ENCODE measurements around the gene RGS16.
A peak's percentile ranks its signal among the peaks of the same experiment; 100 is the strongest.

RGS16 gene

GRCh38 chr1:182629080-182629479 is 24.9 kb upstream of the RGS16 start:
- DNase-seq, result no peak

GRCh38 chr1:182628657-182629056 is 24.5 kb upstream of the RGS16 start:
- DNase-seq, result no peak

- DNase-seq, result no peak
Measured at GRCh38 chr1:182627622-182628021, 23.4 kb upstream of the RGS16 start.

- DNase-seq, result no peak
Measured at GRCh38 chr1:182626527-182626926, 22.3 kb upstream of the RGS16 start.

DNA sequence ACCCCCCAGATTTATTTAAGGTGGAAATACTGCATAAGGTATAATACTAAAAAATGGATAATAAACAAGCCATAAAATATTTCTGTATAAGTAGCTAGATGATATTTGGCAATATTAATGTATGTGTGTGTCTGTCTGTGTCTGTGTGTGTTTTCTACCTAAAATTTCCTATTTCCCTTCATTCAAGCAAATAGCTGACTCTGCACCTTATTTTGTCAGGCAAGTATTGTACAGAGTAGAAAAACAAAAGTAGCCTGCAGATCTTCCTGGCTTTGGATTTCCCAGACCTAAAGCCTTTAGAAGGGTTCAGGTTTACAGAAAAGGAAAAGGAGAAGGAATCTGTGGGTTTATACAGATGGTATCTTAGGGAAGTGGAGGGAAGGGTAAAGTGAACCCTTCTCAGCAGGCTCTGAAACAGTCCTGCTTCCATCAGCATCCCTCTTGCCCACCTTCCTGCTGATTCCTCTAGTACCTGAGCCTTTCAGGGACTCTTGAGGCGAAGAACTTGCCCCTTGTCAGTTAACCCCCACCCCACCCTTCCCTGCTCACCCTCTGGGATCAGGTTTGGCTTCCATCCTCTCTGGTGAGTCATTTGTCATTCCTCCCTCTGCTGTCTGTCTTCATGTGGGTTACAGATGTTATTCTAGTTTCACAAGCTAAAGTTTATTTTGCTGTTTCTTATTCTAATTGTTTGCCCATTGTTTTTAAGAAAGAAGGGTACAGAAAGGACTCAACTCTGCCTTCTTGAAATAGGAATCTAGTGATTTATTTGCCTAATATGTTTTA is 21.7 kb upstream of the RGS16 start:
- no peak for DNase-seq

- no peak for DNase-seq
Measured at GRCh38 chr1:182625024-182625423, 20.8 kb upstream of the RGS16 start.

DNA sequence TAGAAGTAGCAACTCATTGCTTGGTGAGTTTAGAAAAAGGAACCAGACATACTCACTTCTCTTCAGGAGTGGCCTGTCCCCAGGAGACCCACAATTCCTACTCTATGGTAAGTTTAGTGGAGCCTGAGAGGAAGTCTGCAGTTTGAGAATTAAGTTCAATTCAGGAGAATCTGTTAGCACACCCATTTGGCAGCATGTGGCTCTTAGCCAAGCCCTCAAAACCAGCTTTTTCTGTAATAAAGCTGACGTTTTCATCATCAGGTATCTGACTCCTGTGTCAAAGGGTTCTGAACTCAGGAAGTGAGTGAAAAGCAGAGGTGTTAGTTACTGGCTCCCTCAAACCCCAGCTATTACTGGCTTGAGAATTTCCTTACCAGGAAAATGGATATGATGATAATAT is 20.4 kb upstream of the RGS16 start:
- no peak for DNase-seq

DNA sequence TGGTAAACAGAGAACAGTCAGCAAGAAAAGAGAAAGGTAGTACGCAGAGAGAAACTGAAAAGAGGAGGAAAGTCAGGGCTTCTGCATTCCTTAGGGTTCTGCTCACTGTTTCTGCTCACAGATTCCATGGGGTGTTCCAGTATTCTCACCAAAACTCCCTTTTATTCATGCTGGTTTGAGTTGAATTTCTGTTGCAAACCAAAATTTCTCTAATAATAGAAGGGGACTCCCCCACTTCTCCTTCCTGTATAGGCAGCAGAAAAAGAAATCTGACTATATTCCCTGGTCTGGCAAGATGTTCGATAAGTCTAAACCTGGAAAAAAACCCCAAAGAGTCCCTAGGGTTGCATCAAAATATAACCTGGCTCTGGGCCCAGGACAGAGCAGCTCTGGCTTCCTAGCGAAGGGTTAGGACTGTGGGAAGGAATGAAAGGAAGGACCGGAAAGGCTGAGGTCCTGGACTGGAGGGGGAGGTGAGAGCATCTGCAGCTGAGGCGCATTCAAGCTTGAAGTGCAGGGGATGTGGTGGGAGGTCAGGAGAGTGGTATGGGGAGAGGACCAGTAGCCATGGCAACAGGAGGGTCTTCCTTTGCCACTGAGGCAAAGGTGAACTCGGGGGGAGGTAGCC is 18.8 kb upstream of the RGS16 start:
- DNase-seq, result no peak

- no peak for DNase-seq
Measured at GRCh38 chr1:182621906-182622305, 17.7 kb upstream of the RGS16 start.

- DNase-seq, result no peak
Measured at GRCh38 chr1:182620924-182621585, 16.9 kb upstream of the RGS16 start.

- no peak for DNase-seq
Measured at GRCh38 chr1:182617734-182618351, 13.7 kb upstream of the RGS16 start.

DNA sequence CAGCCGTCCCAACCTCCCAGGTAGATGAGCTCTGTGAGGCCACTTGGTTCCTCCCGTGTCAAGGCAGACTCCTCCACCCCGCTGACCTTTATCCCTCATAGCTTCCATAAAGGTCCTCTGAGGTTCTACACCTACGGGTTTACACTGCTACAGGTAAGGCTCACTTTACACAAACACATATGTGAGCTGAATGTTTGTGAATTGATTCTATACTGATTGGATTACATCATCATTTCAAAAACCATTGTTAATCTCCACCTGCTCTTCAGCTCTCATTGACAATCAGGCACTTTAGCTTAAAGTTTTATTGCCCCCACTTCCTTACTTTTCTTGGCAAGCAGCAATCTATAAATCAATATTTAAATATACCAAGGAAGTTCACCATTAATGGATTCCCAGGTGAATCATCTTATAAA is 12.8 kb upstream of the RGS16 start:
- DNase-seq, result no peak

DNA sequence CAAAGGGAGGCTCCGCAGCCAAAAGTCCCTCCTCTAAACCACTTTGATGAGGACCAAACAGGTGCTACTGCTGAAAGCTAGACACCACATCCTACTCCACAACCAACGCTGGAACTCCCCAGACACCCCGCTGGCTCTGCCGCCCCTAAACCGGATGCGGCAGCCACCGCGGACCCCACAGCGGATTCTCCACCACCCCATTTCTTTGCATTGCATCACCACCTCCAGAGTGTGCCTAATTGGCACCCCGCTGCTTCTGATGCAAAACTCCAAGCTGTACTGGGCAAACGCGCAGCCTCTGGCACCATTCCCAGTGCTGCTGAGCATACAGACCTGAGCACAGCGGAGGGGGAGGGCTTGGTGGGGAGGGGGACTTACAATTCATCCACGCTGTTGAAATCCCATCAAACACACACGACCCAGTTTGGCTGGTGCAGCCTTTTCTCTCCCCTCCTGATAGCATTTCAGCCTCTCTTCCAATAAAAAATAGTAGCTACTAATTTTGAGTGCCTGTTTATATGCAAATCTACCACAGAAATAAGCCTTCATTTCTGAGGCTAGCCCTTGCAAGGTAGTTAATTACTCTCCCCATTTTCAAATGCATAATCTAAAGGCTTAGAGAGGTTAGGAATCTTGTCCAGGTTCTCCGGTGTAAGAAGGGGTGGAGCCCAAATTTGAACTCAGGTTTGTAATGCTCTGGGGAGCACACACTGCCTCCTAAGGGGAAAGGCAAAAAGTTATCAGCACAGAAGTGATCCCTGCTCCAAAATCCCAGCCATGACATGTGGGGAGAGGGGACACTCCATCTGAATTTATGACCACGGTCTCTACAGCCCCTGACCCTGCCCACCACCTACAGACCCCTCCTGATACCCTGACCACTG is 12.2 kb upstream of the RGS16 start:
- DNase-seq, result peak; percentile 98

- peak; percentile 92 for DNase-seq
Measured at GRCh38 chr1:182615468-182616129, 11.4 kb upstream of the RGS16 start.

DNA sequence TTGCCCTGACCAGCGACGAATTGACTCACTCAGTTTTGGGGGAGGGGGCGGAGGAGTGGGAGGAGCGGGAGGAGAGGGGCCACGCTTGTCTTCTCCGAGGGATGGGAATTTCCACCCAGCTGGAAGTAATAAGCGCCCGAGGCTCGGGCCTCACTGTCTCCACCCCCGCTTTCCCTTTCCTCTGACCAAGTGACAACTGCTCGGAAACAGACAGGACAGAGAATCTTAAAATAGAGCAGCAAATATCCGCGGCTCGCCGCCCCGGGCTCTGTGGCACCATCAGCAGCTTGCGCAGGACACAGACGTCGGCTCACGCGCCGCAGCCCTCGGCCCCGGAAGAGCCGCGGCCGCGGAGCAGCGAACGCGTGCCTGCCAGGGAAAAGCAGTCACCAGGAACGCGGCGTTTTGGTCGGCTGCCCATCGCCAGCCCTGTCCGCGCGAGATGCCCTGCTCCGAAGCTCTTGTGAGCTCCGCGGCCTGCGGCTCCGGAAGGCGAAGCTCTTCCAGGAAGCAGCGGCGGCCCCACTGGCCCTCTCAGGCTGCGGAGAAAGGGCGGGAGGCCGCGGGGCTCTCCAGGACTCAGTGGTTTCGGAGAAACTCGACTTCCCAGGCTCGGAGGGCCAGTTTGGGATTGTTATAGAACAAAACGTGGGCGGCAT is 10.7 kb upstream of the RGS16 start:
- DNase-seq, result peak; percentile 88 to 91

DNA sequence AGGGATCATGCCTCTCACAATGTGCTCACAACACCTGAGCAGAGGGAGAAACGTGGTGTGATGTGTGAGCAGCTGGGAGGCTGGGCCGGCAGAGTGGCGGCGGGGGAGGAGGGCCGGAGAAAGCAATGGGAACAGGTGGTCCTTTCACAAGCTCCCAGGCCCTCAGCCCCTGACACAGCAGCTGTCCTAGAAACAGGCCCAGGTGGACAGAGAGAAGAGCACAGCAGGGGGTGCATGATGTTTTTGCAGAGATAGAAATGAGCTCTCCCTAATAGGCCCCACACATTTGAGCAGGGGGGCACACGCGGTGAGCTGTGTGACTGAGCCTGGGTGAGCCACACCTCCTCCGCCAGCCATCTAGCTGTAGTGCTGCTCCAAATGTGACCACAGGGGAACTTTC is 7.6 kb upstream of the RGS16 start:
- DNase-seq, result peak in 1 of 2 experiments; percentile 47

- DNase-seq, result no peak
Measured at GRCh38 chr1:182611326-182611725, 7.1 kb upstream of the RGS16 start.

DNA sequence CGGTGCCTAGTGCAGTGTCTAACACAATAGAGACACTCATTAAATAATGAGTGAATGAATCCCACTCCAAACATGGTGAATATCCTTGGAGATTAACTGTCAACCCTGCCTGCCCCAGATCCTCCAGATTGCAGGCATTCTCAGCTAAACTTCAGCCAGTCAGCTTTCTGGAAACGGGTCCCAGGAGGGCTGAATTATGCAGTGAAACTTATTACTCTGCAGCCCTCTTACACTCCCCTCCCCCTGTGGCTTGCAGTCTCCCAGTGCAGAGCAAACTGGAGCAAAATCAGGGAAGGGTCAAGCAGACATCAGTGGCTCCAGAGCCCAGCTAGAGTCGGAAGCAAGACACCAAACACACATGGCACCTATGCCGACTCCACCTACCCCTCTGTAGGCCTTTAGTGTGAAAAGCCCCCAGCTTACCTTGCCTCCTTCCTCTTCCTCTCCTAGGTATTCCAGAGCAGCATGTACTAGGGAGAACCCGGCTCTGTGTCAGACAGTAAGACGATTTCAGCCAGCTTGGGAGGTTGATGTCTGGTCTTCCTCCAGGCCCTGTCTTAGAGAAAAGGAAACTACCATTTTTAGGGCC is 6.5 kb upstream of the RGS16 start:
- DNase-seq, result no peak

DNA sequence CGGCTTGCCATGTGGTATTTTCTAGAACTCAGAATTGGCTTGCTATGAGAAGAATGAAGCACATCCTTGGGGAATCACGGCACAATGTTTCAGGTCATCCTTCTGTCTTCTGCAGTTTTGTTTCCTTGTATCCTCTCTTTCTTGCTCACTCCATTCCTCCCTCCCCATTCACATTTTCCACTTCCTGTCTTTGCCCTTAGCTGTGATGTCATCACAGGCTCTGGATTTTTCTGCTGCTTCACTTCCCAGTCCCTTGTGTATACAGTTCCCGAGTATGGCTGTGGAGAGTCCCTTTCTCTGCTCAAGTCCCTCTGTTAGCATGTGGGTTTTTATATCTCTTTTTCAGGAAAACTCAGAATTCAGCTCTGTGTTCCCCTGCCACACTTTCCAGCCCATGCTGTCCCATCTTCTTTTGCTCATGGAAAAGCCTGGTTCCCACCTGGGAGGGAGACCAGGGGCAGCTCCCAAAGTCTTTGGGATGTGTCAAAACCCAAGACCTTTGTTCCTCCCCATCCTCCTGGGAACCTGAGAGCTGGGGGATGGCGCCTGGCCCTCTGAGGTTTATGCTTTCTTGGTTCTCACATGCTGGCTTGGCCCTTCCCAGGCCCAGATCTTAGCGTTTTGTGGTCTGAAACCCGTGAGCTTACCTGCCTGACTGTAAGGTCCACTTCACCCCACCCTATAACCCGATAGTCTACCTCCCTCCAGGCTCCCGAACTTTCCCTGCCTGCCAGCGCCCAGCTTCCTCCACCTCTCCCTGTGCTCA is 4.8 kb upstream of the RGS16 start:
- DNase-seq, result no peak

DNA sequence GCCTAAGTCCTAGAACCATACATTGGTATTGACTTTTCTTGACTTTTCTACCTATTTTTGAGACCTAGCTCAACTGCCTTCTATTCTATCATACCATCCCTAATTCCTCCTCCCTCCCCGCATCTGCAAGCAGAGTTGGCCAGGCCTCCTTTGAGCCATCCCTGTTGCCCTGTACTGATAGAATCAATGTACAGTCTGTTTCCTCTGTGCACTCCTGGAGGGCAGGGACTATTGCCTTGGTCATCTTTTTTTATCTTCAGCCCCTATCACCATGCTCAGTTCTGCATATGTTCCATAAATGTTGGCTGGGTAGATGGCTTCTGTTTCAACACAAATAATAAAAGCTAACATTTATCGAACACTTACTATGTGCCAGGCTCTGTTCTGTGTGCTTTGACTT is 4.0 kb upstream of the RGS16 start:
- DNase-seq, result no peak
